IPS DF 6.9 (cell line): ENCODE measurements around the gene CTNNA3.

Experiments
- DNase-seq: peaks from one replicate; pipeline ENCODE4 v3.0.0-alpha.2; 2013; ENCODE audit warnings: low read depth, low spot score
- H3K27ac ChIP-seq: one replicate; pipeline ENCODE4 v1.5.1; 2013; ENCODE audit warnings: low read length, control low read depth
- H3K27me3 ChIP-seq: 2 replicates; pipeline ENCODE4 v1.6.1; 2013; ENCODE audit warnings: mild to moderate bottlenecking, low read length; ENCODE audit not compliant: control insufficient read depth, insufficient read depth
- H3K36me3 ChIP-seq: 2 replicates; pipeline ENCODE4 v1.6.1; 2013; ENCODE audit warnings: low read length; ENCODE audit not compliant: control insufficient read depth, insufficient read depth
- H3K4me1 ChIP-seq: 2 replicates; pipeline ENCODE4 v1.6.1; 2013; ENCODE audit warnings: low read length; ENCODE audit not compliant: control insufficient read depth, insufficient read depth
- H3K4me3 ChIP-seq: 2 replicates; pipeline ENCODE4 v1.5.1; 2013; ENCODE audit warnings: mild to moderate bottlenecking, low read length
- H3K9me3 ChIP-seq: 2 replicates; pipeline ENCODE4 v1.6.1; 2013; ENCODE audit warnings: low read length, inconsistent platforms; ENCODE audit not compliant: control insufficient read depth, insufficient read depth
- WGBS: extraction: QIAGEN DNeasy Blood & Tissue Kit; methylation state at CpG from one replicate; pipeline ENCODE4 v1.1.7; 2013; ENCODE audit warnings: mixed read lengths, missing lambda C conversion rate; ENCODE audit not compliant: insufficient read length, insufficient coverage; 5-methylcytosine and 5-hydroxymethylcytosine counted together

CTNNA3 gene

DNA sequence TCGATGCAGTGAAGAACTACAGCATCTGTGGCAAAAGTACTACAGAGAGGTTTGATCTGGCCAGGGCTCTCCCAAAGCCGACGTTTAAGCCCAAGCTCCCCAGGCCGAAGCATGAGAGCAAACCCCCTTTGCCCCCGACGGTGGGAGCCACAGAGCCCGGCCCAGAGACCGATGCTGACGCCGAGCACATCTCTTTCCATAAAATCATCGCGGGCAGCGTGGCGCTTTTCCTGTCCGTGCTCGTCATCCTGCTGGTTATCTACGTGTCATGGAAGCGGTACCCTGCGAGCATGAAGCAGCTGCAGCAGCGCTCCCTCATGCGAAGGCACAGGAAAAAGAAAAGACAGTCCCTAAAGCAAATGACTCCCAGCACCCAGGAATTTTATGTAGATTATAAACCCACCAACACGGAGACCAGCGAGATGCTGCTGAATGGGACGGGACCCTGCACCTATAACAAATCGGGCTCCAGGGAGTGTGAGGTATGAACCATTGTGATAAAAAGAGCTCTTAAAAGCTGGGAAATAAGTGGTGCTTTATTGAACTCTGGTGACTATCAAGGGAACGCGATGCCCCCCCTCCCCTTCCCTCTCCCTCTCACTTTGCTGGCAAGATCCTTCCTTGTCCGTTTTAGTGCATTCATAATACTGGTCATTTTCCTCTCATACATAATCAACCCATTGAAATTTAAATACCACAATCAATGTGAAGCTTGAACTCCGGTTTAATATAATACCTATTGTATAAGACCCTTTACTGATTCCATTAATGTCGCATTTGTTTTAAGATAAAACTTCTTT lies 767.8 kb downstream of the CTNNA3 start:
- no CpG with 5 or more reads among the region's 30 CpGs for WGBS
- Histone ChIP-seq H3K9me3 (no peaks in the 10 kb centered on the region), H3K4me1 (no peaks in the 10 kb centered on the region; the same call in 1 of the 2 replicates), H3K27ac (no peak overlapping the region), H3K4me3 (peak overlapping the region; percentile 33; the same call in 1 of the 2 replicates), H3K27me3 (peaks cover 5% of the 10 kb centered on the region; the same call in 1 of the 2 replicates), H3K36me3 (no peaks in the 10 kb centered on the region)
- no peak for DNase-seq

DNA sequence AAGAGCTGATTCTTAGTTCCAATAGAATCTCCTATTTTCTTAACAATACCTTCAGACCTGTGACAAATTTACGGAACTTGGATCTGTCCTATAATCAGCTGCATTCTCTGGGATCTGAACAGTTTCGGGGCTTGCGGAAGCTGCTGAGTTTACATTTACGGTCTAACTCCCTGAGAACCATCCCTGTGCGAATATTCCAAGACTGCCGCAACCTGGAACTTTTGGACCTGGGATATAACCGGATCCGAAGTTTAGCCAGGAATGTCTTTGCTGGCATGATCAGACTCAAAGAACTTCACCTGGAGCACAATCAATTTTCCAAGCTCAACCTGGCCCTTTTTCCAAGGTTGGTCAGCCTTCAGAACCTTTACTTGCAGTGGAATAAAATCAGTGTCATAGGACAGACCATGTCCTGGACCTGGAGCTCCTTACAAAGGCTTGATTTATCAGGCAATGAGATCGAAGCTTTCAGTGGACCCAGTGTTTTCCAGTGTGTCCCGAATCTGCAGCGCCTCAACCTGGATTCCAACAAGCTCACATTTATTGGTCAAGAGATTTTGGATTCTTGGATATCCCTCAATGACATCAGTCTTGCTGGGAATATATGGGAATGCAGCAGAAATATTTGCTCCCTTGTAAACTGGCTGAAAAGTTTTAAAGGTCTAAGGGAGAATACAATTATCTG lies 768.6 kb downstream of the CTNNA3 start:
- no CpG with 5 or more reads among the region's 11 CpGs for WGBS
- Histone ChIP-seq H3K4me3 (no peak overlapping the region; the same call in 1 of the 2 replicates), H3K4me1 (no peaks in the 10 kb centered on the region; the same call in 1 of the 2 replicates)

DNA sequence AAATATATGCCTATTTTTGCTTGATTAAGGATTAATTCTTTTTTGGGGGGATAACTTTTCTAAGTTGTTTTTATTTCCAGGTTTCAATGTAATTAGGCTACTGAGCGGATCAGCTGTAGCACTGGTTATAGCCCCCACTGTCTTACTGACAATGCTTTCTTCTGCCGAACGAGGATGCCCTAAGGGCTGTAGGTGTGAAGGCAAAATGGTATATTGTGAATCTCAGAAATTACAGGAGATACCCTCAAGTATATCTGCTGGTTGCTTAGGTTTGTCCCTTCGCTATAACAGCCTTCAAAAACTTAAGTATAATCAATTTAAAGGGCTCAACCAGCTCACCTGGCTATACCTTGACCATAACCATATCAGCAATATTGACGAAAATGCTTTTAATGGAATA lies 769.2 kb downstream of the CTNNA3 start:
- Histone ChIP-seq H3K4me1 (no peaks in the 10 kb centered on the region; the same call in 1 of the 2 replicates), H3K27ac (no peak overlapping the region), H3K36me3 (no peaks in the 10 kb centered on the region), H3K4me3 (no peak overlapping the region), H3K27me3 (peaks cover 5% of the 10 kb centered on the region; the same call in 1 of the 2 replicates), H3K9me3 (no peaks in the 10 kb centered on the region)
- WGBS, result no CpG with 5 or more reads among the region's 5 CpGs
- DNase-seq, result no peak

More for the DNA sequence above, 768.6 kb downstream of the CTNNA3 start:
- H3K9me3 ChIP-seq, result no peaks in the 10 kb centered on the region
- H3K27ac ChIP-seq, result no peak overlapping the region
- DNase-seq, result no peak
- peaks cover 5% of the 10 kb centered on the region; the same call in 1 of the 2 replicates for H3K27me3 ChIP-seq
- no peaks in the 10 kb centered on the region for H3K36me3 ChIP-seq

GRCh38 chr10:66925896-66926715 lies 769.9 kb downstream of the CTNNA3 start, which contains the start of gene LRRTM3:
LRRTM3 (plus strand) TSS chr10:66926036.
- no peaks in the 10 kb centered on the region; the same call in 1 of the 2 replicates for H3K4me1 ChIP-seq
- peaks cover 5% of the 10 kb centered on the region; the same call in 1 of the 2 replicates for H3K27me3 ChIP-seq
- H3K9me3 ChIP-seq, result no peaks in the 10 kb centered on the region
- no peak within 1 kb of the TSS for H3K4me3 ChIP-seq
- peak; percentile 60 for DNase-seq
- WGBS, result no CpG with 5 or more reads among the region's 16 CpGs
- no peaks in the 10 kb centered on the region for H3K36me3 ChIP-seq
- no peak within 1 kb of the TSS for H3K27ac ChIP-seq

GRCh38 chr10:66925373-66925772 lies 770.6 kb downstream of the CTNNA3 start:
- Histone ChIP-seq H3K9me3 (no peaks in the 10 kb centered on the region), H3K27me3 (peaks cover 5% of the 10 kb centered on the region; the same call in 1 of the 2 replicates), H3K4me1 (no peaks in the 10 kb centered on the region), H3K4me3 (no peak overlapping the region), H3K27ac (no peak overlapping the region), H3K36me3 (no peaks in the 10 kb centered on the region)
- no CpG with 5 or more reads among the region's 7 CpGs for WGBS
- DNase-seq, result no peak

GRCh38 chr10:66924674-66925345 lies 771.2 kb downstream of the CTNNA3 start:
- no peak for DNase-seq
- no CpG with 5 or more reads among the region's 10 CpGs for WGBS
- Histone ChIP-seq H3K9me3 (no peaks in the 10 kb centered on the region), H3K4me1 (no peaks in the 10 kb centered on the region), H3K4me3 (no peak overlapping the region), H3K27ac (no peak overlapping the region), H3K36me3 (no peaks in the 10 kb centered on the region), H3K27me3 (peaks cover 5% of the 10 kb centered on the region; the same call in 1 of the 2 replicates)

- no peaks in the 10 kb centered on the region for H3K27me3 ChIP-seq
- H3K4me1 ChIP-seq, result no peaks in the 10 kb centered on the region
- no peaks in the 10 kb centered on the region for H3K9me3 ChIP-seq
- no CpG with 5 or more reads among the region's 2 CpGs for WGBS
- H3K4me3 ChIP-seq, result no peak overlapping the region
- H3K36me3 ChIP-seq, result no peaks in the 10 kb centered on the region
- DNase-seq, result no peak
- H3K27ac ChIP-seq, result no peak overlapping the region
Measured at GRCh38 chr10:66919248-66919647, 776.7 kb downstream of the CTNNA3 start.

- no peak overlapping the region for H3K27ac ChIP-seq
- H3K27me3 ChIP-seq, result no peaks in the 10 kb centered on the region
- H3K4me3 ChIP-seq, result no peak overlapping the region
- H3K4me1 ChIP-seq, result no peaks in the 10 kb centered on the region
- no peaks in the 10 kb centered on the region for H3K9me3 ChIP-seq
- no peak for DNase-seq
- WGBS, result no CpG with 5 or more reads among the region's 3 CpGs
- no peaks in the 10 kb centered on the region for H3K36me3 ChIP-seq
Measured at GRCh38 chr10:66917104-66917503, 778.9 kb downstream of the CTNNA3 start.

DNA sequence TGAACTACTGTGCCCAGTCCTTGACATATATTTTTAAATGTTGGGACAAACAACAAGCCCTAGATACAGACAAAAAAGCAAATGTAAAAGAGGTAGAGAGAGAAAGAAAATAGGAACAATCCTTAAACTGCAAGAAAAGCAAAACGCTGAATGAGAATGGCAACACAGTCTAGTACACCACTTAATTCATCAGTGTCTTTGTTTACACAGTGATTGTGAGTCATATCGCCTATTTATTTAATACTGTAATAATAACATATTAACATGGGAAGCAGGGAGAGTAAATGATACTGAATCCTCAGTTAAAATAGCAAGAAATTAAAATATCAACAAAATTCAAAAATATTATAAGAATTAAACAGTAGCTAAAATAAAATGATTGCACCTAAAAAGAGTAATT lies 780.0 kb downstream of the CTNNA3 start:
- H3K27me3 ChIP-seq, result no peaks in the 10 kb centered on the region
- no peaks in the 10 kb centered on the region for H3K4me1 ChIP-seq
- WGBS, result no CpG with 5 or more reads among the region's 2 CpGs
- DNase-seq, result no peak
- no peaks in the 10 kb centered on the region for H3K36me3 ChIP-seq
- no peak overlapping the region for H3K27ac ChIP-seq
- no peaks in the 10 kb centered on the region for H3K9me3 ChIP-seq
- no peak overlapping the region for H3K4me3 ChIP-seq
